AG09309 (cell line): Measurements from ENCODE around the gene ASB1.

Experiments used
- DNase-seq: peaks from one replicate; pipeline ENCODE4 v3.0.0-alpha.2; 2010; ENCODE audit warnings: low read depth
- H3K4me3 ChIP-seq: 2 replicates; pipeline ENCODE4 v1.5.1; 2011; ENCODE audit warnings: mild to moderate bottlenecking, low read depth, low read length, moderate library complexity; ENCODE audit not compliant: control insufficient read depth
- CTCF ChIP-seq: IDR thresholded peaks from 2 replicates; pipeline ENCODE4 v1.5.1; 2011; ENCODE audit warnings: mild to moderate bottlenecking, low read depth, low read length, inconsistent platforms; ENCODE audit not compliant: insufficient read depth, control insufficient read depth; ENCODE audit errors: missing control alignments

Gene ASB1

GRCh38 chr2:238501311-238501710 is 74.6 kb downstream of the ASB1 start:
- no peak overlapping the region for H3K4me3 ChIP-seq
- no peak for TF ChIP-seq CTCF
- DNase-seq: no peak
